ENCODE results near the gene SIRPA. TPM values are rescaled to one million over a fixed set of nuclear protein-coding genes. Genes with fewer than 3 reads are reported as not detected.
A peak's percentile ranks its signal among the peaks of the same experiment; 100 is the strongest.

SIRPA gene
- total RNA-seq, 1 donor from 2014 or later, result 130 TPM

DNA sequence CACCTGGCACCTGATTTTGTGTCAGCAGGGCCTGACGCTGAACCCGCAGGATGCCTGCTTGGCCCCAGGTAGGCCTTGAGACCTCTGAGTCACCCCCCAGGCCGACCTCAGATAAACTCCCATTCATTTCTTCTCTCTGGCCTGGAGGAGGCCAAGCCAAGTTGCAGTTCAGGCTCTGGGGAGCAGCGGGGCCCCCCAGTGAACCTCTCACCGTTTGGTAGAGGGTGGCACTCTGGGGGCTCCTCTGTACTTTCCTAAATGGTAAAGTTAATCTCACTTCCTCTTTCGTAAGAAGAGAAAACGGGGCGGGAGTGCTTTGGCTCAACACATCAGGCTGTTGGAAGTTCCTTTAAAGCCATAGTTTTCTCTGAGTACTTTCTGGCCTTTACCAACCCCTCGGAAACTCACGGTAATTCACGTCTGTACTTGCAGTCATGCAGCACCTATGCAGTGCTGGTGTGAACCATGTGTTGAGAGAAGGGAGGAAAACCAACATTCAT lies 2.8 kb downstream of the SIRPA start:
- TF ChIP-seq, protein P1, sequence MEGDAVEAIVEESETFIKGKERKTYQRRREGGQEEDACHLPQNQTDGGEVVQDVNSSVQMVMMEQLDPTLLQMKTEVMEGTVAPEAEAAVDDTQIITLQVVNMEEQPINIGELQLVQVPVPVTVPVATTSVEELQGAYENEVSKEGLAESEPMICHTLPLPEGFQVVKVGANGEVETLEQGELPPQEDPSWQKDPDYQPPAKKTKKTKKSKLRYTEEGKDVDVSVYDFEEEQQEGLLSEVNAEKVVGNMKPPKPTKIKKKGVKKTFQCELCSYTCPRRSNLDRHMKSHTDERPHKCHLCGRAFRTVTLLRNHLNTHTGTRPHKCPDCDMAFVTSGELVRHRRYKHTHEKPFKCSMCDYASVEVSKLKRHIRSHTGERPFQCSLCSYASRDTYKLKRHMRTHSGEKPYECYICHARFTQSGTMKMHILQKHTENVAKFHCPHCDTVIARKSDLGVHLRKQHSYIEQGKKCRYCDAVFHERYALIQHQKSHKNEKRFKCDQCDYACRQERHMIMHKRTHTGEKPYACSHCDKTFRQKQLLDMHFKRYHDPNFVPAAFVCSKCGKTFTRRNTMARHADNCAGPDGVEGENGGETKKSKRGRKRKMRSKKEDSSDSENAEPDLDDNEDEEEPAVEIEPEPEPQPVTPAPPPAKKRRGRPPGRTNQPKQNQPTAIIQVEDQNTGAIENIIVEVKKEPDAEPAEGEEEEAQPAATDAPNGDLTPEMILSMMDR (IDR thresholded peaks at IDR 0.05), result no peak
- intact Hi-C loops (cut with DNase I), result no loop called here
- H3K4me3 ChIP-seq, result peak overlapping the region; percentile 36
- H3K4me1 ChIP-seq, result peaks cover 51% of the 10 kb centered on the region
- H3K27me3 ChIP-seq (ENCODE audit: low read depth), result peaks cover 29% of the 10 kb centered on the region
- ATAC-seq (no peak), DNase-seq (no peak)
- H3K36me3 ChIP-seq, result no peaks in the 10 kb centered on the region
- peak overlapping the region; percentile 73 for H3K27ac ChIP-seq
- no peaks in the 10 kb centered on the region for H3K9me3 ChIP-seq

DNA sequence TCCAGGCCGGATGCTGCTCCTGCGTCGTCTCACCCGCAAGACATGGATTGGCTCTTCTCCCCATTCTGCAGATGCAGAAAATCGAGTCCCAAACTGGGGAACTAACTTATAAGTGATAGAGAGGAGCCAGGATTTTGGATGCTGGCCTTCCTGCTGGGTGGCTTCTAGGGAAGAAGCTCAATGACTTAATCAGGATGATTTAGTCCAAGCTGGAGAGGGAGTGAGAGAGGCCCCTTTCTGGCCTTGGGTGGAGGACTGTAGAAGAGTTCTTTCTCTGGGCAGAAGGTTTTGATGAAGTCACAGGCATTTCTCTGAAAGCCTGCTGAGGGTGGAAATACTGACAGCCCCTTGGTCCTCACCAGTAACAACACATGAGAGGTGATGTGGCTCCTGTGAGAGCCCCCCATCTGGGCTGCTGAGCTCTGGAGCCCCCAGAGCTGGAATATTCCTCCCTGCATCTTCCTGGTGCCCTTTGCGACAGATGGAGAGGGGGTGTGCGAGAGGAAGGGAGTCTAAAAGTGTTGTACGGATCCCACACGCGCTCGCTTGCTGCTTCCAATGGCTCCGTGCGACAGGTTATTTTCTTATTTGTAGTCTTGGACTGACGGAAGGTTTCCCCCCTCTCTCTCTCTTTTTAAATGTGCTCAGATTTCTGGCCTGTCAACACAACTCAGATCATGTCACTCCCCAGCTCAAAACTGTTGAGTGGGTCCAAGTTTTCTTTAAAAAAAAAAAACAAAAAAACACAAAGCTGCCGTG lies 3.5 kb downstream of the SIRPA start:
- DNase-seq (no peak), ATAC-seq (no peak)
- Histone ChIP-seq H3K4me3 (peak overlapping the region; percentile 36), H3K9me3 (no peaks in the 10 kb centered on the region), H3K27ac (no peak overlapping the region), H3K36me3 (no peaks in the 10 kb centered on the region), H3K4me1 (peaks cover 44% of the 10 kb centered on the region), H3K27me3 (ENCODE audit: low read depth) (peaks cover 29% of the 10 kb centered on the region)
- intact Hi-C loops (cut with DNase I), result no loop called here
- TF ChIP-seq, protein P1 (IDR thresholded peaks at IDR 0.05), result no peak

DNA sequence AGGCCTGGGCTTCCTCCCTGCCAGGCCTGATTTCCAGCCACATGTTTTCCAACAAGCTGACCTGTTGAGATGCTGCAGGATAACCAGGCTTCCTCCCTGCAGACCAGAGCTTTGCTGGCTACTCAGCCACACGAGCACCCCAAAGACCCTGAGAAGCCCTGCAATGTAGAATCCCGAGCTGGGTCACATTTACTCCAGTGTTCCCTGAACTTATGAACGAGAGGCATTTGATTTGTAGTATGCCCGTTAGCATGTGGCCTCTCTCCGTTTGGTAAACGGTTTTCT lies 4.0 kb downstream of the SIRPA start:
- Histone ChIP-seq H3K4me3 (no peak overlapping the region), H3K4me1 (peaks cover 43% of the 10 kb centered on the region), H3K36me3 (peaks cover 1% of the 10 kb centered on the region), H3K9me3 (no peaks in the 10 kb centered on the region), H3K27ac (no peak overlapping the region), H3K27me3 (ENCODE audit: low read depth) (peaks cover 29% of the 10 kb centered on the region)
- no peak for DNase-seq
- intact Hi-C loops (cut with DNase I), result no loop called here
- ATAC-seq, result no peak
- TF ChIP-seq, protein P1 (IDR thresholded peaks at IDR 0.05), result no peak

DNA sequence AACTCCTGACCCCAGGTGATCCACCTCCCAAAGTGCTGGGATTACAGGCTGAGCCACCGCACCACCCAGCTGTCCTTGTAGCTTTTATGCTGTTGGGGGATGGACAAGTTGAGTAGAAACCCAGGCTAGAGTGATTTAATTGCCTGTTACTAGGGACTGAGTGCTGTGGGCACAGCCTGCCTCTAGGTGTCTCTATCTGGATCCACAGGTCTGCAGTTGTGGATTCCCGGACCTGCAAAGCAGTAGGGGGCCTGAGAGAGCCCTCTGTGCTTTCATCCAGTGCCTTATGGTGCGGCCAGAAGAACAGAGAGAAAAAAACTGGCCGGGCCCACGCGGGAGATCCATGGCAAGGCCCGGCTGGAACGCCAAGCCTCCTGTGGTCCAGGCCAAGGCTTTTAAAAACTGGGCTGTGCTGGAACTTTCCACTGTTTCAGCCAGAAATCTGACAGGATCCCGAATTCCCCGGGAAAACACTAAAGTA lies 5.2 kb downstream of the SIRPA start:
- no peak overlapping the region for H3K27ac ChIP-seq
- TF ChIP-seq, protein P1 (IDR thresholded peaks at IDR 0.05), result peak; percentile 40
- no peak overlapping the region for H3K4me3 ChIP-seq
- intact Hi-C loops (cut with DNase I), result no loop called here
- H3K4me1 ChIP-seq, result peaks cover 46% of the 10 kb centered on the region
- no peaks in the 10 kb centered on the region for H3K9me3 ChIP-seq
- H3K36me3 ChIP-seq, result peaks cover 13% of the 10 kb centered on the region
- DNase-seq (no peak), ATAC-seq (peak; percentile 34 to 48)
- peaks cover 29% of the 10 kb centered on the region for H3K27me3 ChIP-seq (ENCODE audit: low read depth)

DNA sequence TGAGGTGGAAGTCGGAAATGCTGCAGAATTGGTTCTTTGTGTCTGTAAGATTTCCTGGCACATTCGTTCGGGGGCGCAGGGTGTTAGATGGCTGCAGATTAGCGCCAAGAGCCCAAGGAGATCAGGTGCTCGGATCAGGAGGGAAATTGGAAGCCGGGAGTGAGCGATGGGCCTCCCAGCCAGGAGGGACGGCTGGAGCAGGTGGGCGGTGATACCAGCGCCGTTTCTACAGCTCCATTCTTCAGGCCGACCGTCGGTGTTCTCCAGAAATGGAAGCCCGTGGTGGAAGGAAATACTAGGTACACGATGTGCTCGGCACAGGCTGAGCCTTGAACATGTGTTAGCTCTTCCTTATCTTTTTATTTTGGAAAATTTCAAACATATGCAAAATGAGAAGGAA lies 6.5 kb downstream of the SIRPA start:
- TF ChIP-seq, protein P1 (IDR thresholded peaks at IDR 0.05), result no peak
- Histone ChIP-seq H3K4me3 (no peak overlapping the region), H3K9me3 (no peaks in the 10 kb centered on the region), H3K27me3 (ENCODE audit: low read depth) (peaks cover 21% of the 10 kb centered on the region), H3K27ac (no peak overlapping the region), H3K4me1 (peaks cover 39% of the 10 kb centered on the region), H3K36me3 (peaks cover 21% of the 10 kb centered on the region)
- no peak for ATAC-seq
- intact Hi-C loops (cut with DNase I), result no loop called here
- DNase-seq, result no peak

All from lower lobe of right lung (tissue), 2 donors.